Measurements from ENCODE around the gene STX8.

The STX8 gene

DNA sequence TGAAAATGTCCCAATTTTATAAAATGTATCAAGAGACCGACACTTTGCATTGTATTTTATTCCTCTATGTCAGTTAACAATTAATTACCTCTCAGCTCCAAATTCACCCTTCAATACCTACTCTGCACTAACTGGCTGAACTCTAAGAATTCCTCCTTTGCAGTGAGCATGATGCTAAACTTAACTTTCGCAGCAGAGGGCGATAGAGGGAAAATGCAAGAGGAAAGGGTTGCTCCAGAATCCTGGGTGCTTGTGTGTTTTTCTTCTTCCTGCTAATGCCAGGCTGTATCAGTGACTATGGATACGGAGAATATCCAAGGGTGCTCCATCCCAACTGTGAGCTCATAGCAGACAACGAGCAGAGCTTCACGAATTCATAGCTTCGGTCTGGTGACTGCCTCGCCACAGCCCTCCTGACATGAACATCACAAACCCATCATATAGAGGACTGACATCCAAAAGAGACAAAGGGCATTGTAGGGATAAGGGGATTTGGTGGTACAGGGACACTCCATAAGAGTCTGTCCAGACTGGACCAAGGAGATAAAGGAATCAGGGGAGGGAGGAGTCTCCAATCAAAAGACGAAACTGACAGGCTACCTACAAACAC lies 172.9 kb downstream of the STX8 start:
- H3K36me3 ChIP-seq (ENCODE audit: control insufficient read depth, insufficient read depth, low read length) = no peaks in the 10 kb centered on the region
- TF ChIP-seq, protein P1, sequence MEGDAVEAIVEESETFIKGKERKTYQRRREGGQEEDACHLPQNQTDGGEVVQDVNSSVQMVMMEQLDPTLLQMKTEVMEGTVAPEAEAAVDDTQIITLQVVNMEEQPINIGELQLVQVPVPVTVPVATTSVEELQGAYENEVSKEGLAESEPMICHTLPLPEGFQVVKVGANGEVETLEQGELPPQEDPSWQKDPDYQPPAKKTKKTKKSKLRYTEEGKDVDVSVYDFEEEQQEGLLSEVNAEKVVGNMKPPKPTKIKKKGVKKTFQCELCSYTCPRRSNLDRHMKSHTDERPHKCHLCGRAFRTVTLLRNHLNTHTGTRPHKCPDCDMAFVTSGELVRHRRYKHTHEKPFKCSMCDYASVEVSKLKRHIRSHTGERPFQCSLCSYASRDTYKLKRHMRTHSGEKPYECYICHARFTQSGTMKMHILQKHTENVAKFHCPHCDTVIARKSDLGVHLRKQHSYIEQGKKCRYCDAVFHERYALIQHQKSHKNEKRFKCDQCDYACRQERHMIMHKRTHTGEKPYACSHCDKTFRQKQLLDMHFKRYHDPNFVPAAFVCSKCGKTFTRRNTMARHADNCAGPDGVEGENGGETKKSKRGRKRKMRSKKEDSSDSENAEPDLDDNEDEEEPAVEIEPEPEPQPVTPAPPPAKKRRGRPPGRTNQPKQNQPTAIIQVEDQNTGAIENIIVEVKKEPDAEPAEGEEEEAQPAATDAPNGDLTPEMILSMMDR (IDR thresholded peaks at IDR 0.05; ENCODE audit: insufficient read depth, low read length, poor library complexity, severe bottlenecking) = peak; percentile 63
- no peak for DNase-seq (ENCODE audit: extremely low read depth, insufficient read length)
- H3K4me3 ChIP-seq (replicated peaks; ENCODE audit: low read depth, low read length) = no peak overlapping the region
- H3K27me3 ChIP-seq (replicated peaks; ENCODE audit: control insufficient read depth, insufficient read depth, low read length) = no peaks in the 10 kb centered on the region

DNA sequence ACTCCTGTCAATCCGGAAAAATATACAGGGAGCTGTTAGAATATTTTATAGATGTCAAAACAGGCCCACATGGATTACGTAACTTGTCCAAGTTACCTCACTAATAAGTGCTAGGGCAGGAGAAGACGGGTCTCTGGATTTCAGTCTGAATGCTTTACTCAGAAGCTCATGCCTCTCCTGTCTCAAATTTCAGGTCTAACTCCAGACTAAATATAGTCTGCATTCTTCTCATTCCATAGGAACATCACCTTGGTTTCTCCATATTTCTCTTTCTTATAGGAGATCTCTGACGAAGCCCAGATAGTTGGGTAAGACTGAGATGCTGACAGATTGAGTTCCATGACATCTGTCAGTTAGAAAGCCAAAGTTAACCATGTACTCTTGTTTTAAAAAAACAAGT lies 174.2 kb downstream of the STX8 start:
- TF ChIP-seq, protein P1 (IDR thresholded peaks at IDR 0.05; ENCODE audit: insufficient read depth, low read length, poor library complexity, severe bottlenecking) = no peak
- H3K27me3 ChIP-seq (replicated peaks; ENCODE audit: control insufficient read depth, insufficient read depth, low read length) = no peaks in the 10 kb centered on the region

DNA sequence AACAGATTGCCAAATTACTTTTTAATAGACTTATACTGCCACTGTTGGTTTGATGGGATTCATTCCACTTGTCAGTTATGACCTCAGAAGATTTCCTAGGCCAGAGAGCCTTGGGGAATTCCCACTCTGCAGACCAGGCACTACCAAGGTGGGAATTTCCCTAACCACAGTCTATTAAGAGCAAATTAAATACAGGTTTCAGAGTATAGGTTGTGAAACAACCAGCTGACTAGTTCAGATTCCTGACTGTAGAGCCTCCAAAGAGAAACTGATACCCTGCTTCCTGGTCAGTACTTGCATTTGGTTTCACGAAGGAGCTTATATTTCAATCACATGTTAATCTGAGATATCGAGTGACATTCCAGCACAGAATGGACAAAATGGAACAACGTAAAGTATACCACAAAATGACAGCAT lies 186.5 kb downstream of the STX8 start:
- peak; percentile 34 for DNase-seq (ENCODE audit: extremely low read depth, insufficient read length)
- H3K27me3 ChIP-seq (replicated peaks; ENCODE audit: control insufficient read depth, insufficient read depth, low read length) = no peaks in the 10 kb centered on the region
- no peak overlapping the region for H3K4me3 ChIP-seq (replicated peaks; ENCODE audit: low read depth, low read length)
- TF ChIP-seq, protein P1 (IDR thresholded peaks at IDR 0.05; ENCODE audit: insufficient read depth, low read length, poor library complexity, severe bottlenecking) = no peak
- H3K36me3 ChIP-seq (ENCODE audit: control insufficient read depth, insufficient read depth, low read length) = no peaks in the 10 kb centered on the region

More for the DNA sequence above, 174.2 kb downstream of the STX8 start:
- H3K4me3 ChIP-seq (replicated peaks; ENCODE audit: low read depth, low read length) = no peak overlapping the region
- DNase-seq (ENCODE audit: extremely low read depth, insufficient read length) = no peak
- no peaks in the 10 kb centered on the region for H3K36me3 ChIP-seq (ENCODE audit: control insufficient read depth, insufficient read depth, low read length)

DNA sequence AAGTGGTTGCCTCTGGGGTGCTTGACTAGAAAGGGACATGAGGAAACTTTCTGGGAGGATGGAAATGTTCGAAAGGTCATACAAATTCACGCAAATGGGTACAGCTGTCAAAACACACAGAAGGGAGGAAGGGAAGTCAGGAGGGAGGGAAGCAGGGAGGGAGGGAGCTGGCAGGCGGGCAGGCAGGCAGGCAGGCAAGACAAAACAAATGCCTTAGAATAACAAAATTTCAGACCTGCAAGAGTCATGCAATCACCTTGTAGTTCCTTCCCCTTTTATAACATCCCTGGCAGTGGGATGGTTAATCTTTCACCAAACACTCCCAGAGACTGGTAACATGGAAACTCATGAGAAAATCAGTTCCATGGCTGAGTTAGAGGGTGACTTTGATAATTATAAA lies 189.2 kb downstream of the STX8 start:
- no peak for DNase-seq (ENCODE audit: extremely low read depth, insufficient read length)
- Histone ChIP-seq H3K36me3 (ENCODE audit: control insufficient read depth, insufficient read depth, low read length) (no peaks in the 10 kb centered on the region), H3K27me3 (replicated peaks; ENCODE audit: control insufficient read depth, insufficient read depth, low read length) (no peaks in the 10 kb centered on the region), H3K4me3 (replicated peaks; ENCODE audit: low read depth, low read length) (no peak overlapping the region)
- TF ChIP-seq, protein P1 (IDR thresholded peaks at IDR 0.05; ENCODE audit: insufficient read depth, low read length, poor library complexity, severe bottlenecking) = no peak

DNA sequence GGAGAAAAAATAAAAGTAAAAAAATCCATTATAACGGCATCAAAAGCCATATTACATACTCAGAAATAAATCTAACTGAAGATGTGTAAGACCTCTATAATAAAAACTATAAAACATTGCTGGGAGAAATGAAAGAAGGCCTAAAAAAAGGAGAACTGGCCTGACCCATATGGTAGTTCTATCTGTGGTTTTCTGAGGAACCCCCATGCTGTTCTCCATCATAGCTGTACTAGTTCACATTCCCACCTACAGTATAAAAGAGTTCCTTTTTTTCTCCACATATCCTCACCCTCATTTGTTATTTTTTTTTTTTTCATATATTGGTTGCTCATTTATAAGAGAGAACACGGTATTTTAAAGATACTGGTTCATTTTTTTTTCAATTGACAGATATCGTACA lies 191.8 kb downstream of the STX8 start:
- Histone ChIP-seq H3K36me3 (ENCODE audit: control insufficient read depth, insufficient read depth, low read length) (no peaks in the 10 kb centered on the region), H3K27me3 (replicated peaks; ENCODE audit: control insufficient read depth, insufficient read depth, low read length) (no peaks in the 10 kb centered on the region), H3K4me3 (replicated peaks; ENCODE audit: low read depth, low read length) (no peak overlapping the region)
- no peak for DNase-seq (ENCODE audit: extremely low read depth, insufficient read length)
- TF ChIP-seq, protein P1 (IDR thresholded peaks at IDR 0.05; ENCODE audit: insufficient read depth, low read length, poor library complexity, severe bottlenecking) = no peak

DNA sequence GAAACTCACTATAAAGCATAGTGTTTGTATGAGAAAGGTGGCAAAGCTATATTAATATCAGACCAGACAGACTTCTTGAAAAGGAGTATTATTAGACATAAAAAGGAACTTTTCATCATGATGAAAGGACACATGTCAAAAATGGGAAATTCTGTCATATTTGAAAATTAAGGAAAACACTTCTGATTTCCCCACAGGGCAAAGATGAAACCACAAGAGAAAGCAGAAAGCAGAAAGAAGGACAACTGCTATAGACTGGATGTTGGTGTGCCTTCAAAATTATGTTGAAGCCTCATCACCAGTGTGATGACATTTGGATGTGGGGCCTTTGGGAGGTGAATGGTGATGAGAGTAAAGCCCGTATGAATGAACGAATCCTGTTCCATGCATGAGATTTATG lies 193.0 kb downstream of the STX8 start:
- H3K4me3 ChIP-seq (replicated peaks; ENCODE audit: low read depth, low read length) = no peak overlapping the region
- DNase-seq (ENCODE audit: extremely low read depth, insufficient read length) = no peak
- TF ChIP-seq, protein P1 (IDR thresholded peaks at IDR 0.05; ENCODE audit: insufficient read depth, low read length, poor library complexity, severe bottlenecking) = no peak
- H3K36me3 ChIP-seq (ENCODE audit: control insufficient read depth, insufficient read depth, low read length) = no peaks in the 10 kb centered on the region
- no peaks in the 10 kb centered on the region for H3K27me3 ChIP-seq (replicated peaks; ENCODE audit: control insufficient read depth, insufficient read depth, low read length)
